Panc1 (cell line): ENCODE measurements around the gene NR4A3.

Experiments used
- POLR2AphosphoS5 ChIP-seq: IDR thresholded peaks from 2 replicates; pipeline ENCODE4 v1.6.1; 2012; ENCODE audit warnings: mild to moderate bottlenecking, low read depth, low read length, moderate library complexity
- TF ChIP-seq, protein P1 (sequence below): fragments of 450-650 bp; IDR thresholded peaks from 2 replicates; pipeline ENCODE4 v1.5.1; 2017; ENCODE audit warnings: mild to moderate bottlenecking
- TF ChIP-seq, protein P2 (sequence below), 2 experiments: IDR thresholded peaks; 2 replicates each; pipeline ENCODE4 v1.6.1; 2011 to 2012; ENCODE audit warnings: low read depth in 2 of 2, control low read depth in 1 of 2, low read length in 1 of 2, mild to moderate bottlenecking in 1 of 2, moderate library complexity in 1 of 2; ENCODE audit not compliant: insufficient read depth in 1 of 2

GRCh38 chr9:99832558-99832864 is 10.8 kb downstream of the NR4A3 start:
- TF ChIP-seq, protein P1, sequence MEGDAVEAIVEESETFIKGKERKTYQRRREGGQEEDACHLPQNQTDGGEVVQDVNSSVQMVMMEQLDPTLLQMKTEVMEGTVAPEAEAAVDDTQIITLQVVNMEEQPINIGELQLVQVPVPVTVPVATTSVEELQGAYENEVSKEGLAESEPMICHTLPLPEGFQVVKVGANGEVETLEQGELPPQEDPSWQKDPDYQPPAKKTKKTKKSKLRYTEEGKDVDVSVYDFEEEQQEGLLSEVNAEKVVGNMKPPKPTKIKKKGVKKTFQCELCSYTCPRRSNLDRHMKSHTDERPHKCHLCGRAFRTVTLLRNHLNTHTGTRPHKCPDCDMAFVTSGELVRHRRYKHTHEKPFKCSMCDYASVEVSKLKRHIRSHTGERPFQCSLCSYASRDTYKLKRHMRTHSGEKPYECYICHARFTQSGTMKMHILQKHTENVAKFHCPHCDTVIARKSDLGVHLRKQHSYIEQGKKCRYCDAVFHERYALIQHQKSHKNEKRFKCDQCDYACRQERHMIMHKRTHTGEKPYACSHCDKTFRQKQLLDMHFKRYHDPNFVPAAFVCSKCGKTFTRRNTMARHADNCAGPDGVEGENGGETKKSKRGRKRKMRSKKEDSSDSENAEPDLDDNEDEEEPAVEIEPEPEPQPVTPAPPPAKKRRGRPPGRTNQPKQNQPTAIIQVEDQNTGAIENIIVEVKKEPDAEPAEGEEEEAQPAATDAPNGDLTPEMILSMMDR, result no peak
- TF ChIP-seq, protein P2, sequence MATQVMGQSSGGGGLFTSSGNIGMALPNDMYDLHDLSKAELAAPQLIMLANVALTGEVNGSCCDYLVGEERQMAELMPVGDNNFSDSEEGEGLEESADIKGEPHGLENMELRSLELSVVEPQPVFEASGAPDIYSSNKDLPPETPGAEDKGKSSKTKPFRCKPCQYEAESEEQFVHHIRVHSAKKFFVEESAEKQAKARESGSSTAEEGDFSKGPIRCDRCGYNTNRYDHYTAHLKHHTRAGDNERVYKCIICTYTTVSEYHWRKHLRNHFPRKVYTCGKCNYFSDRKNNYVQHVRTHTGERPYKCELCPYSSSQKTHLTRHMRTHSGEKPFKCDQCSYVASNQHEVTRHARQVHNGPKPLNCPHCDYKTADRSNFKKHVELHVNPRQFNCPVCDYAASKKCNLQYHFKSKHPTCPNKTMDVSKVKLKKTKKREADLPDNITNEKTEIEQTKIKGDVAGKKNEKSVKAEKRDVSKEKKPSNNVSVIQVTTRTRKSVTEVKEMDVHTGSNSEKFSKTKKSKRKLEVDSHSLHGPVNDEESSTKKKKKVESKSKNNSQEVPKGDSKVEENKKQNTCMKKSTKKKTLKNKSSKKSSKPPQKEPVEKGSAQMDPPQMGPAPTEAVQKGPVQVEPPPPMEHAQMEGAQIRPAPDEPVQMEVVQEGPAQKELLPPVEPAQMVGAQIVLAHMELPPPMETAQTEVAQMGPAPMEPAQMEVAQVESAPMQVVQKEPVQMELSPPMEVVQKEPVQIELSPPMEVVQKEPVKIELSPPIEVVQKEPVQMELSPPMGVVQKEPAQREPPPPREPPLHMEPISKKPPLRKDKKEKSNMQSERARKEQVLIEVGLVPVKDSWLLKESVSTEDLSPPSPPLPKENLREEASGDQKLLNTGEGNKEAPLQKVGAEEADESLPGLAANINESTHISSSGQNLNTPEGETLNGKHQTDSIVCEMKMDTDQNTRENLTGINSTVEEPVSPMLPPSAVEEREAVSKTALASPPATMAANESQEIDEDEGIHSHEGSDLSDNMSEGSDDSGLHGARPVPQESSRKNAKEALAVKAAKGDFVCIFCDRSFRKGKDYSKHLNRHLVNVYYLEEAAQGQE (IDR thresholded peaks at IDR 0.05; ENCODE audit: insufficient read depth in 1 of 2, low read depth in 2 of 2, low read length in 1 of 2), result no peak
- no peak for TF ChIP-seq POLR2AphosphoS5
